Endothelial cell (in vitro differentiated cells): ENCODE results near the gene PDE3A. TPM values are rescaled to one million over a fixed set of nuclear protein-coding genes. Genes with fewer than 3 reads are reported as not detected.

ENCODE experiments used
- DNase-seq: peaks from one replicate; pipeline ENCODE4 v3.0.0; 2021; ENCODE audit warnings: low spot score
- H3K27ac Mint-ChIP-seq: one replicate; pipeline ENCODE4 v1.8.0; 2021; ENCODE audit warnings: mixed read lengths, inconsistent platforms; ENCODE audit not compliant: unreplicated experiment
- H3K27me3 Mint-ChIP-seq: one replicate; pipeline ENCODE4 v1.8.0; 2021; ENCODE audit warnings: mild to moderate bottlenecking, moderate library complexity, mixed read lengths, inconsistent platforms; ENCODE audit not compliant: unreplicated experiment
- H3K36me3 Mint-ChIP-seq: one replicate; pipeline ENCODE4 v1.8.0; 2021; ENCODE audit warnings: mild to moderate bottlenecking, low read depth, mixed read lengths, inconsistent platforms; ENCODE audit not compliant: unreplicated experiment
- H3K4me1 Mint-ChIP-seq: one replicate; pipeline ENCODE4 v1.8.0; 2021; ENCODE audit warnings: mild to moderate bottlenecking, mixed read lengths, inconsistent platforms; ENCODE audit not compliant: unreplicated experiment
- H3K4me3 Mint-ChIP-seq: one replicate; pipeline ENCODE4 v1.8.0; 2021; ENCODE audit warnings: mild to moderate bottlenecking, mixed read lengths, inconsistent platforms; ENCODE audit not compliant: unreplicated experiment
- H3K9me3 Mint-ChIP-seq: one replicate; pipeline ENCODE4 v1.8.0; 2021; ENCODE audit warnings: mixed read lengths, inconsistent platforms; ENCODE audit not compliant: unreplicated experiment
- total RNA-seq: library from RNA; stranded (reverse); fragmentation: NEBNext Ultra II Directional; extraction: Animal tissue kit (Norgen Biotek cat#: 25700); gene quantifications from one replicate; pipeline ENCODE4 v1.2.1, GENCODE V29; 2021; ENCODE audit not compliant: unreplicated experiment
- TF ChIP-seq, protein P1 (sequence below): fragments of 200-600 bp; sonication (generic); IDR thresholded peaks from one replicate; pipeline ENCODE4 v1.5.0; 2021; ENCODE audit warnings: antibody characterized with exemption; ENCODE audit not compliant: unreplicated experiment

PDE3A gene
- total RNA-seq, 1 donor from 2014 or later = 0.97 TPM

DNA sequence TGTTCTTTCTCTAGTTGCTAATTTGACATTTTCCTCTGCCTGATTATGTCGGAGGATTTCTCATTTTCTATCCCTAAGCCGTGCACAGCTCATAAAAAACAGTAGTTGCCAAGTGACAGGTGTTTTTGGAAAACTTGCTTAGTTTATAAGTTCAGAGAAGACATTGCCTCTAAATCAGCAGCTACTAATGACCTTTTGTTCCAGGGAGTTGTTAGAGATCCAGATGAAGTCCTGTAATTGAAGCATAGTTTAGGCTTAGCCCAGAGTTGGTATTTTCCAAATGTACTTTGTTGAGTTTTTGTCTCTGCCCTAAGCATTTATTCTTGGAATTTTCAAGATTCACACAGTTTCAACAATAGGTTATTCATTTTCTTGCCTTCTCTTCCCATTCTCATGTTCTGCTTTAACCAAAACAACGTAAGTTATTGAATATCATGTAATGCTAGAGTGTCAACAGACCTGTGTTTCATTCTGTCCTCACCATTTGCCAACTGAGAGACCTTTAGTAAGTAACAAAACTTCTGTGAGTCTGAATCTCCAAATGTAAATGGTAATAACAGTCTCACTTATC, 216.8 kb downstream of the PDE3A start:
- DNase-seq = no peak
- H3K4me3 Mint-ChIP-seq = no peak overlapping the region
- TF ChIP-seq, protein P1, sequence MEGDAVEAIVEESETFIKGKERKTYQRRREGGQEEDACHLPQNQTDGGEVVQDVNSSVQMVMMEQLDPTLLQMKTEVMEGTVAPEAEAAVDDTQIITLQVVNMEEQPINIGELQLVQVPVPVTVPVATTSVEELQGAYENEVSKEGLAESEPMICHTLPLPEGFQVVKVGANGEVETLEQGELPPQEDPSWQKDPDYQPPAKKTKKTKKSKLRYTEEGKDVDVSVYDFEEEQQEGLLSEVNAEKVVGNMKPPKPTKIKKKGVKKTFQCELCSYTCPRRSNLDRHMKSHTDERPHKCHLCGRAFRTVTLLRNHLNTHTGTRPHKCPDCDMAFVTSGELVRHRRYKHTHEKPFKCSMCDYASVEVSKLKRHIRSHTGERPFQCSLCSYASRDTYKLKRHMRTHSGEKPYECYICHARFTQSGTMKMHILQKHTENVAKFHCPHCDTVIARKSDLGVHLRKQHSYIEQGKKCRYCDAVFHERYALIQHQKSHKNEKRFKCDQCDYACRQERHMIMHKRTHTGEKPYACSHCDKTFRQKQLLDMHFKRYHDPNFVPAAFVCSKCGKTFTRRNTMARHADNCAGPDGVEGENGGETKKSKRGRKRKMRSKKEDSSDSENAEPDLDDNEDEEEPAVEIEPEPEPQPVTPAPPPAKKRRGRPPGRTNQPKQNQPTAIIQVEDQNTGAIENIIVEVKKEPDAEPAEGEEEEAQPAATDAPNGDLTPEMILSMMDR = no peak
- H3K9me3 Mint-ChIP-seq = no peaks in the 10 kb centered on the region
- H3K4me1 Mint-ChIP-seq = peaks cover 2% of the 10 kb centered on the region
- H3K36me3 Mint-ChIP-seq = no peaks in the 10 kb centered on the region
- H3K27ac Mint-ChIP-seq = no peak overlapping the region
- no peaks in the 10 kb centered on the region for H3K27me3 Mint-ChIP-seq

DNA sequence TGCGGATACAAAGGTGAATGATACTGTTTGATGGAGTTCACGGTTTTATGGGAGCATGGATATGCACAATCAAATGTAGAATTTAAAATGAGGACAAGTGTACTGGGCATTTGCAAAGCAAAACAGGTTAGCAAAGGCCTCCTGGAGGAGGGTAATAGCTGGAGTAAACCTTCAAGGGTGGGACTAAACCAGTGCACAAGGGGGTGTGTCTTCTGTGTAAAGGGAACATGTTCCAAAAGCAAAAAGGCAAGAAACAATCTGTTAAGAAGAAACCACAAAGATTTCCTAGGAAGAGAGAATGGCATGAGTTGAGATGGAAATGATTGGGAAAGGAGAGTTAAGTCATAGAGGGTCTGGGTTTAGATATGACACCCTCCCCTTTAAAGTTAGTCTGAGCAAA, 217.6 kb downstream of the PDE3A start:
- Mint-ChIP-seq H3K4me3 (no peak overlapping the region), H3K4me1 (peaks cover 8% of the 10 kb centered on the region), H3K27me3 (no peaks in the 10 kb centered on the region), H3K9me3 (no peaks in the 10 kb centered on the region), H3K36me3 (no peaks in the 10 kb centered on the region), H3K27ac (no peak overlapping the region)
- TF ChIP-seq, protein P1 = no peak
- DNase-seq = no peak

DNA sequence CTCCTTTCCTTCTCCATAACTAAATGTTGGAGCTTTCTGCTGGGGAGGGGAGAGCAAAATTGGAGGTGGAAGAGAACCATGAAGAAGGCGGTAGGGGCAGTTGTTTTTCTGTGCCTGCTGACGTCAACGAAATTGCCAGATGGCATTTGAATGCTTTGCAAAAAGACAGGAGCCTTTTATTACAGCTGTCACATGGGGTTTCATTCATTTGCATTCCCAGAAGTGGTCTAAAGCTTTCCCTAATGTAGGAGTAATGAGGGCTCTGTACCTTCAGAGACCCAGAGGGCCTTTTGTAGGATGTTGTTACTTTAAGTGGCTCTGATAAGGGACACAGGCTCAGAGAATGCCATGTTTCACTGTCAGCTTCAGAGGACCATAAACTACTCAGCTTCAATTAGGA, 219.7 kb downstream of the PDE3A start:
- TF ChIP-seq, protein P1 = no peak

DNA sequence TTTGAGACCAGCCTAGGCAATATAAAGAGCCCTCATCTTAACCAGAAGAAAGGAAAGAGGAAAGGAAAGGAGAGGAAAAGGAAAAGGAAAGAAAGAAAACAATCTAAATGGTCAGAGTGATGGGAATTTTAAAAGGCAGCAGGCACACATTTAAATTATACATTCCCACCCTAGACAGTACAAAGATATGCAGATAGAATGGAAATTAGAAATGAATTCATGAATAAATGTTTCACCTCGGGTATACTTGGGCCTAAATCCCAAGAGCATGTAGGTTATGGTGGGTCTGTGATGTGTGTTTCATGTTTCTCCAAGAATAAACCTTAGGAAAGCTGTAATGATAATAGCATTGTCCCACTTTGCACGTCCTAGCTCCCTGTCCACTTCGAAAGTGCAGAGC, 222.2 kb downstream of the PDE3A start:
- Mint-ChIP-seq H3K27me3 (no peaks in the 10 kb centered on the region), H3K27ac (no peak overlapping the region), H3K9me3 (no peaks in the 10 kb centered on the region), H3K36me3 (no peaks in the 10 kb centered on the region), H3K4me3 (no peak overlapping the region), H3K4me1 (peaks cover 9% of the 10 kb centered on the region)
- TF ChIP-seq, protein P1 = no peak
- DNase-seq = no peak

More for the DNA sequence above, 219.7 kb downstream of the PDE3A start:
- peaks cover 9% of the 10 kb centered on the region for H3K4me1 Mint-ChIP-seq
- no peak overlapping the region for H3K4me3 Mint-ChIP-seq
- no peak overlapping the region for H3K27ac Mint-ChIP-seq
- H3K27me3 Mint-ChIP-seq = no peaks in the 10 kb centered on the region
- no peaks in the 10 kb centered on the region for H3K9me3 Mint-ChIP-seq
- H3K36me3 Mint-ChIP-seq = no peaks in the 10 kb centered on the region
- DNase-seq = no peak

DNA sequence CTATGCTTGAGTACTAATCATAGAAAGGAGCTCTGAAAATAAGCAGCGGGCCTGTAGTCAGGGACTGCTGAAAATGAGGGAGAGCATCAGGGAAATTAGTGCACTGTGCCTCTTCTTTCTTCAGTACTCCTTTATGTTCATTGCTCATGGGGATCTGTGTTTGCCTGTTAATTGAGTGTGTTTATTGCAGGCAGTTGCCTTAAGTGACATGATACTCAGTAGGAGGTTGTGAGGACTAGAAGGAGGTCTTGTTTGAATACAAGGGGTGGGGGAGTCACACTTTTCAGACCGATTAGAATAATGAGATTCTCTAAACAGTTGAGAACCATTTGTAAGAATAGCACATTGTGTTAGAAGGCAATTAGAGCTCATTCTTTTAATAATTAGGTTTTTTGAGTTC, 224.2 kb downstream of the PDE3A start:
- no peak overlapping the region for H3K4me3 Mint-ChIP-seq
- no peaks in the 10 kb centered on the region for H3K36me3 Mint-ChIP-seq
- TF ChIP-seq, protein P1 = no peak
- DNase-seq = no peak
- H3K4me1 Mint-ChIP-seq = peaks cover 9% of the 10 kb centered on the region
- no peaks in the 10 kb centered on the region for H3K9me3 Mint-ChIP-seq
- no peak overlapping the region for H3K27ac Mint-ChIP-seq
- no peaks in the 10 kb centered on the region for H3K27me3 Mint-ChIP-seq
